WI38 (cell line): ENCODE data around the gene RET.

Experiments used
- H3K4me3 ChIP-seq: 2 replicates; pipeline ENCODE4 v1.5.1; 2011; ENCODE audit warnings: low read depth, mild to moderate bottlenecking, control low read depth, low read length
- CTCF ChIP-seq: IDR thresholded peaks from 2 replicates; pipeline ENCODE4 v1.5.1; 2012; ENCODE audit warnings: low read depth, mild to moderate bottlenecking, control low read depth, low read length

RET gene

GRCh38 chr10:43173120-43173519 lies 96.3 kb downstream of the RET start:
- TF ChIP-seq CTCF, result no peak
- no peak overlapping the region for H3K4me3 ChIP-seq

- no peak for TF ChIP-seq CTCF
These were observed 98.1 kb downstream of the RET start for GRCh38 chr10:43174969-43175368.

GRCh38 chr10:43176271-43176670 lies 99.4 kb downstream of the RET start:
- TF ChIP-seq CTCF, result no peak
- no peak overlapping the region for H3K4me3 ChIP-seq

More at GRCh38 chr10:43174969-43175368, 98.1 kb downstream of the RET start:
- H3K4me3 ChIP-seq, result no peak overlapping the region

- H3K4me3 ChIP-seq, result no peak overlapping the region
- no peak for TF ChIP-seq CTCF
These were observed 100.7 kb downstream of the RET start for GRCh38 chr10:43177595-43177994.
